Thymus (tissue), 11 donors: ENCODE data around the gene THTPA. TPM values are rescaled to one million over a fixed set of nuclear protein-coding genes. Genes with fewer than 3 reads are reported as not detected.

Source experiments
- DNase-seq, 9 donors: peaks; one replicate each; pipeline ENCODE4 v3.0.0-alpha.2; 2013; ENCODE audit warnings: low spot score in 9 of 9, low read depth in 6 of 9, missing footprints in 1 of 9
- H3K27ac ChIP-seq, 2 donors: one replicate each; pipeline ENCODE4 v1.5.1; 2013; ENCODE audit warnings: control low read depth in 1 of 2, low read depth in 1 of 2, low read length in 1 of 2, mild to moderate bottlenecking in 1 of 2, moderate library complexity in 1 of 2
- H3K27me3 ChIP-seq, 2 donors: one replicate each; pipeline ENCODE4 v1.5.1; 2013; ENCODE audit warnings: low read length in 1 of 2; ENCODE audit not compliant: control insufficient read depth in 2 of 2, insufficient read depth in 1 of 2
- H3K36me3 ChIP-seq, 2 donors: one replicate each; pipeline ENCODE4 v1.5.1; 2013; ENCODE audit warnings: low read length in 1 of 2, mild to moderate bottlenecking in 1 of 2, moderate library complexity in 1 of 2; ENCODE audit not compliant: control insufficient read depth in 2 of 2, insufficient read depth in 2 of 2
- H3K4me1 ChIP-seq, 2 donors: one replicate each; pipeline ENCODE4 v1.5.1; 2013; ENCODE audit warnings: low read length in 2 of 2; ENCODE audit not compliant: control insufficient read depth in 2 of 2, insufficient read depth in 2 of 2
- H3K4me3 ChIP-seq, 2 donors: one replicate each; pipeline ENCODE4 v1.5.1; 2013; ENCODE audit warnings: low read length in 2 of 2, control low read depth in 1 of 2, mild to moderate bottlenecking in 1 of 2
- H3K9me3 ChIP-seq, 2 donors: one replicate each; pipeline ENCODE4 v1.5.1; 2013; ENCODE audit warnings: low read length in 1 of 2, mild to moderate bottlenecking in 1 of 2; ENCODE audit not compliant: control insufficient read depth in 2 of 2, insufficient read depth in 1 of 2
- WGBS: extraction: QIAGEN DNeasy Blood & Tissue Kit; methylation state at CpG from one replicate; pipeline ENCODE4 v1.1.7; 2013; 5-methylcytosine and 5-hydroxymethylcytosine counted together
- polyA plus RNA-seq: library from polyadenylated mRNA; stranded (reverse); fragments of 200-250 nt; gene quantifications from one replicate; pipeline ENCODE4 v1.2.3, GENCODE V29; 2013
- total RNA-seq: library from RNA; stranded (reverse); fragments of 120-200 nt; gene quantifications from one replicate; pipeline ENCODE4 v1.2.4, GENCODE V29; 2013
- donor health status: healthy.

Gene THTPA
- total and polyA plus RNA-seq, 2 donors = 6.7 to 8.8 TPM

- DNase-seq = peak in 1 of 9 donors; percentile 37
- H3K4me3 ChIP-seq = no peak overlapping the region
- H3K27me3 ChIP-seq = peaks cover 5 to 30% of the 10 kb centered on the region in 2 donors
- peaks cover 19 to 21% of the 10 kb centered on the region in 2 donors for H3K36me3 ChIP-seq
- 64% methylated on average over 6 of the region's 6 CpGs for WGBS
- H3K27ac ChIP-seq = no peak overlapping the region
- H3K4me1 ChIP-seq = peaks cover 9 to 21% of the 10 kb centered on the region in 2 donors
- no peaks in the 10 kb centered on the region for H3K9me3 ChIP-seq
These were observed 12.7 kb downstream of the THTPA start for GRCh38 chr14:23568600-23569331.

GRCh38 chr14:23569443-23570151, 13.5 kb downstream of the THTPA start:
- DNase-seq = no peak
- H3K4me1 ChIP-seq = peaks cover 9 to 21% of the 10 kb centered on the region in 2 donors
- peaks cover 11 to 16% of the 10 kb centered on the region in 2 donors for H3K36me3 ChIP-seq
- no peak overlapping the region for H3K27ac ChIP-seq
- H3K4me3 ChIP-seq = no peak overlapping the region
- no peaks in the 10 kb centered on the region for H3K9me3 ChIP-seq
- WGBS = 91% methylated on average over 7 of the region's 7 CpGs
- peaks cover 12 to 38% of the 10 kb centered on the region in 2 donors for H3K27me3 ChIP-seq

- H3K36me3 ChIP-seq = peaks cover 0 to 3% of the 10 kb centered on the region in 2 donors
- no peak for DNase-seq
- no peaks in the 10 kb centered on the region for H3K9me3 ChIP-seq
- H3K27me3 ChIP-seq = peaks cover 24 to 52% of the 10 kb centered on the region in 2 donors
- H3K4me3 ChIP-seq = no peak overlapping the region
- 95% methylated on average over 23 of the region's 23 CpGs for WGBS
- no peak overlapping the region for H3K27ac ChIP-seq
- H3K4me1 ChIP-seq = peaks cover 9 to 21% of the 10 kb centered on the region in 2 donors
These were observed 14.9 kb downstream of the THTPA start for GRCh38 chr14:23570806-23571483.

GRCh38 chr14:23571701-23572523, 15.8 kb downstream of the THTPA start:
- Histone ChIP-seq H3K27me3 (peaks cover 34 to 61% of the 10 kb centered on the region in 2 donors), H3K9me3 (no peaks in the 10 kb centered on the region), H3K4me3 (no peak overlapping the region), H3K27ac (no peak overlapping the region), H3K36me3 (no peaks in the 10 kb centered on the region), H3K4me1 (peaks cover 3 to 16% of the 10 kb centered on the region in 2 donors)
- 62% methylated on average over 14 of the region's 14 CpGs for WGBS
- no peak for DNase-seq

GRCh38 chr14:23572524-23572828, 16.4 kb downstream of the THTPA start:
- peaks cover 39 to 67% of the 10 kb centered on the region in 2 donors for H3K27me3 ChIP-seq
- H3K27ac ChIP-seq = no peak overlapping the region
- peaks cover 0 to 14% of the 10 kb centered on the region in 2 donors for H3K4me1 ChIP-seq
- WGBS = 55% methylated on average over 4 of the region's 4 CpGs
- H3K4me3 ChIP-seq = no peak overlapping the region
- no peak for DNase-seq
- no peaks in the 10 kb centered on the region for H3K9me3 ChIP-seq
- H3K36me3 ChIP-seq = no peaks in the 10 kb centered on the region

- H3K27ac ChIP-seq = no peak overlapping the region
- no peaks in the 10 kb centered on the region for H3K36me3 ChIP-seq
- H3K27me3 ChIP-seq = peaks cover 42 to 70% of the 10 kb centered on the region in 2 donors
- H3K4me3 ChIP-seq = no peak overlapping the region
- WGBS = 50% methylated on average over 4 of the region's 4 CpGs
- peaks cover 0 to 11% of the 10 kb centered on the region in 2 donors for H3K4me1 ChIP-seq
- DNase-seq = no peak
- no peaks in the 10 kb centered on the region for H3K9me3 ChIP-seq
These were observed 16.8 kb downstream of the THTPA start for GRCh38 chr14:23572836-23573235.

- H3K27ac ChIP-seq = no peak overlapping the region
- H3K4me3 ChIP-seq = no peak overlapping the region
- peaks cover 49 to 77% of the 10 kb centered on the region in 2 donors for H3K27me3 ChIP-seq
- peaks cover 0 to 5% of the 10 kb centered on the region in 2 donors for H3K4me1 ChIP-seq
- H3K9me3 ChIP-seq = no peaks in the 10 kb centered on the region
- DNase-seq = no peak
- H3K36me3 ChIP-seq = no peaks in the 10 kb centered on the region
- WGBS = 92% methylated on average over 5 of the region's 5 CpGs
These were observed 17.4 kb downstream of the THTPA start for GRCh38 chr14:23573384-23574015.

- H3K4me3 ChIP-seq = no peak overlapping the region
- H3K27ac ChIP-seq = no peak overlapping the region
- H3K9me3 ChIP-seq = no peaks in the 10 kb centered on the region
- DNase-seq = no peak
- H3K36me3 ChIP-seq = no peaks in the 10 kb centered on the region
- no peaks in the 10 kb centered on the region for H3K4me1 ChIP-seq
- peaks cover 56 to 93% of the 10 kb centered on the region in 2 donors for H3K27me3 ChIP-seq
- 5% methylated on average over 67 of the region's 67 CpGs for WGBS
These were observed 21.1 kb downstream of the THTPA start for GRCh38 chr14:23577004-23577681.
